Adipocyte (in vitro differentiated cells): Measurements from ENCODE around the gene CPLX1.
A peak's percentile ranks its signal among the peaks of the same experiment; 100 is the strongest.
"Not testable (repeated sequence)": the region's sequence is repeated elsewhere in the genome, so short reads cannot be mapped to it uniquely, and the experiment has no call there.

Experiments used
- DNase-seq: peaks from one replicate; pipeline ENCODE4 v3.0.0-alpha.2; 2015; ENCODE audit warnings: low read depth
- H3K27me3 ChIP-seq: replicated peaks from 2 replicates; pipeline ENCODE4 v1.7.0; 2013; ENCODE audit warnings: mild to moderate bottlenecking, low read length, moderate library complexity; ENCODE audit not compliant: control insufficient read depth, insufficient read depth
- H3K36me3 ChIP-seq: 2 replicates; pipeline ENCODE4 v1.7.0; 2013; ENCODE audit warnings: low read length, mild to moderate bottlenecking, moderate library complexity; ENCODE audit not compliant: control insufficient read depth, insufficient read depth, severe bottlenecking
- H3K4me1 ChIP-seq: 2 replicates; pipeline ENCODE4 v1.7.0; 2013; ENCODE audit warnings: mild to moderate bottlenecking, low read length, moderate library complexity; ENCODE audit not compliant: control insufficient read depth, insufficient read depth
- H3K4me3 ChIP-seq: 2 replicates; pipeline ENCODE4 v1.7.0; 2013; ENCODE audit warnings: mild to moderate bottlenecking, low read length, moderate library complexity
- H3K9ac ChIP-seq: 2 replicates; pipeline ENCODE4 v1.7.0; 2013; ENCODE audit warnings: mild to moderate bottlenecking, low read length, moderate library complexity
- H3K9me3 ChIP-seq: 2 replicates; pipeline ENCODE4 v1.7.0; 2013; ENCODE audit warnings: mild to moderate bottlenecking, low read length, moderate library complexity; ENCODE audit not compliant: control insufficient read depth

CPLX1 gene

GRCh38 chr4:777520-778262 is 48.2 kb downstream of the CPLX1 start:
- Histone ChIP-seq H3K9me3 (no peaks in the 10 kb centered on the region), H3K9ac (no peak overlapping the region), H3K36me3 (peaks cover 32% of the 10 kb centered on the region), H3K4me3 (no peak overlapping the region), H3K4me1 (peaks cover 41% of the 10 kb centered on the region), H3K27me3 (no peaks in the 10 kb centered on the region)
- no peak for DNase-seq

DNA sequence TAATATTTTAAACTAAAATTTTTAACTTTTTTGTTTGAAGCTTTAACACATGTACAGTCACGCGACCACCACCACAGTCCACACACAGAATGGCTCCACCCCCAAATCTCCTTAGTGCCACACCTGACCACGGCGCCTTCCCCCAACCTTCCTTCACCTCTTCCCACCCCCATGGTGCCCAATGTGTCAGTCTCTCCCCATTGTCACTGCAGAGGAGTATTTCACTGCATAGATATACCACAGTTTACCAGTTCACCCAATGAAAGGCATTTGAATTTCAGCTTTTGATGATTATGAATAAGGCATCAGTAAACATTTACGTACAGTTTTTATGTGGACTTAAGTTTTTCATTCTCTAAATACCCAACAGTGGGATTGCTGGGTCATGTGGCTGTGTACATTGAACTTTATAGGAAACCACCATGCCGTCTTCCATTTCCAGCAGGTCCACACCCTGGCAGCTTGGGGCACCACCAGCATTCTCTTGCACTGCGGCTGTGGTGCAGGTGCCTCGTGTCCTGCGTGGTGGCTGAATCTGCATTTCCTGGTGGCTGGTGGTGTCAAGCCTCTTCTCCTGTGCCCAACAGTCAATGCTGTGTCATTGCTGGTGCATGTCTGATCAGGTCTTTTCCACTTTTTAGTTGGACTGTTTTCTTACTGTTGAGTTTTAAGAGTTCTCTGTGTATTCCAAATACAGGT is 49.0 kb downstream of the CPLX1 start:
- H3K27me3 ChIP-seq, result no peaks in the 10 kb centered on the region
- no peaks in the 10 kb centered on the region for H3K9me3 ChIP-seq
- H3K4me3 ChIP-seq, result no peak overlapping the region
- no peak for DNase-seq
- H3K4me1 ChIP-seq, result peaks cover 40% of the 10 kb centered on the region
- peaks cover 32% of the 10 kb centered on the region for H3K36me3 ChIP-seq
- no peak overlapping the region for H3K9ac ChIP-seq

- DNase-seq, H3K9me3 ChIP-seq, H3K4me3 ChIP-seq, H3K9ac ChIP-seq, H3K27me3 ChIP-seq: not testable (repeated sequence)
- H3K36me3 ChIP-seq, result peaks cover 40% of the 10 kb centered on the region
- peaks cover 46% of the 10 kb centered on the region for H3K4me1 ChIP-seq
Observed at GRCh38 chr4:775485-775884, 50.4 kb downstream of the CPLX1 start.

DNA sequence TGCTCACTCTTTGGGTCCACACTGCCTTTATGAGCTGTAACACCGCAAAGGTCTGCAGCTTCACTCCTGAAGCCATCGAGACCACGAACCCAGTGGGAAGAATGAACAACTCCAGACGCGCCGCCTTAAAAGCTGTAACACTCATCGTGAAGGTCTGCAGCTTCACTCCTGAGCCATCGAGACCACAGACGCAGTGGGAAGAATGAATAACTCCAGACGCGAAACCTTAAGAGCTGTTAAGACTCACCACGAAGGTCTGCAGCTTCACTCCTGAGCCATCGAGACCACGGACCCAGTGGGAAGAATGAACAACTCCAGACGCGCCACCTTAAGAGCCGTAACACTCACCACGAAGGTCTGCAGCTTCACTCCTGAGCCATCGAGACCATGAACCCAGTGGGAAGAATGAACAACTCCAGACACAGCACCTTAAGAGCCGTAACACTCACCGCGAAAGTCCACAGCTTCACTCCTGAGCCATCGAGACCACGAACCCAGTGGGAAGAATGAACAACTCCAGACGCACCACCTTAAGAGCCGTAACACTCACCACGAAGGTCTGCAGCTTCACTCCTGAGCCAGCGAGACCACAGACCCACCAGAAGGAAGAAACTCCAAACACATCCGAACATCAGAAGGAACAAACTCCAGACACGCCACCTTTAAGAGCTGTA is 51.4 kb downstream of the CPLX1 start:
- Histone ChIP-seq H3K4me1 (peaks cover 38% of the 10 kb centered on the region), H3K36me3 (peaks cover 47% of the 10 kb centered on the region)
- not testable (repeated sequence) for H3K9ac ChIP-seq, H3K27me3 ChIP-seq, DNase-seq, H3K9me3 ChIP-seq, H3K4me3 ChIP-seq

DNA sequence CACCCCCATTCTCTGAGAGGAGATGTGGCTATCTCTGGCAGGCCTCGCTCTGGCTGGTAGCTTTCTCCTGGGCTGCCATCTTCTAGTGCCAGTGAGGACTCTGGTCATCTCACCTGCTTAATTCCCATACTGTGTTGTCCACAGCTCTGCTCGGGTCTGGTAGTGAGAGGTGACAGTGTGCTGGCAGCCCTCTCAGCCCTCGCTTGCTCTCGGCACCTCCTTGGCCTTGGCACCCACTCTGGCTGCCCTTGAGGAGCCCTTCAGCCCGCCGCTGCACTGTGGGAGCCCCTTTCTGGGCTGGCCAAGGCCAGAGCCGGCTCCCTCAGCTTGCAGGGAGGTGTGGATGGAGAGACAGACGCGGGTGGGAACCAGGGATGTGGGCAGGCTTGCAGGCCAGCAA is 52.7 kb downstream of the CPLX1 start:
- Histone ChIP-seq H3K36me3 (peaks cover 53% of the 10 kb centered on the region), H3K4me1 (peaks cover 40% of the 10 kb centered on the region), H3K4me3 (peak overlapping the region; percentile 23), H3K27me3 (no peaks in the 10 kb centered on the region), H3K9ac (peak overlapping the region; percentile 29), H3K9me3 (no peaks in the 10 kb centered on the region)
- no peak for DNase-seq

- Histone ChIP-seq H3K9ac (peak overlapping the region; percentile 29), H3K4me3 (peak overlapping the region; percentile 23), H3K9me3 (no peaks in the 10 kb centered on the region), H3K27me3 (no peaks in the 10 kb centered on the region), H3K36me3 (peaks cover 57% of the 10 kb centered on the region), H3K4me1 (peaks cover 40% of the 10 kb centered on the region)
- no peak for DNase-seq
Observed at GRCh38 chr4:772776-773175, 53.2 kb downstream of the CPLX1 start.

DNA sequence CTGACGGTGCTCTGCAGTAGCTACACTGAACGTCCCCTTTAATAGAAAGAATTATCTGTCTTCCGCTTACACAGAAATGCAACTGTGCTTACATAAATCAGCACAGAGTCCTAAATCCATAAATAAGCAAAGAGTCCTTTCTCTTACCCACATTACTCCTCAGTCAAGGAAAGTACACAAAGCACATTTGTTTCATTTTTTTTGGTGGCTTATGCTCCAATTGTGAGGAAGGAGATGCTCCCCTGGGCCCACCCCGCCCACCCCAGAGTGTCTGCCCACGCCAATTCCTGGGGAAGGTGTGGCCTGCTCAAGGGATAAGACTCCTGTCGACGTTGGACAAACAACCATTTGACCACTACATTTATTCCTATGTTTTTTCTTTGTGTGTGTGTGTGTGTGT is 53.8 kb downstream of the CPLX1 start:
- peak overlapping the region; percentile 17 for H3K4me3 ChIP-seq
- H3K36me3 ChIP-seq, result peaks cover 57% of the 10 kb centered on the region
- peaks cover 40% of the 10 kb centered on the region for H3K4me1 ChIP-seq
- H3K27me3 ChIP-seq, result no peaks in the 10 kb centered on the region
- DNase-seq, result no peak
- H3K9ac ChIP-seq, result peak overlapping the region; percentile 57
- H3K9me3 ChIP-seq, result no peaks in the 10 kb centered on the region

GRCh38 chr4:771464-771863 is 54.5 kb downstream of the CPLX1 start:
- peak overlapping the region; percentile 57 for H3K9ac ChIP-seq
- peak overlapping the region; percentile 17 for H3K4me3 ChIP-seq
- H3K4me1 ChIP-seq, result peaks cover 40% of the 10 kb centered on the region
- peaks cover 59% of the 10 kb centered on the region for H3K36me3 ChIP-seq
- no peaks in the 10 kb centered on the region for H3K9me3 ChIP-seq
- no peak for DNase-seq
- H3K27me3 ChIP-seq, result no peaks in the 10 kb centered on the region

DNA sequence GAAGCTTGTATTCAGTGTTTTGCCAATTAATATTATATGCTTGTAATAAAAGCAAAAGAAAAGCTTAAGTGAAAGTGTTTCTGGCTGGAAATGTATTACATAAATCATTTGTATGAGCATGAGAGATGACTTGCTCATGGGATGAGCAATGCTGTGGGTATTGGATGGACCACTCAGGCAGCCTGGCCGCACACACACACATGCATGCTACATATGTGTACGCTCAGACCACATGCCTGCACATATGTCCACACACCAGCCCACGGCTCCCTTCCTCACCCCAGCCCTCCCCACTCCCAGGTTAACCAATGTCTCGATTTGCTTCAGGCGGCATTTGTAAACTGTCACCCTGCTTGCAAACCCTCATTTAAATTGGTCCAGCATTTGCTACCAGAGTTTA is 55.9 kb downstream of the CPLX1 start:
- DNase-seq, result no peak
- Histone ChIP-seq H3K36me3 (peaks cover 62% of the 10 kb centered on the region), H3K9ac (no peak overlapping the region)

GRCh38 chr4:769511-769910 is 56.4 kb downstream of the CPLX1 start:
- Histone ChIP-seq H3K27me3 (no peaks in the 10 kb centered on the region), H3K9me3 (no peaks in the 10 kb centered on the region), H3K36me3 (peaks cover 63% of the 10 kb centered on the region), H3K9ac (no peak overlapping the region), H3K4me1 (peaks cover 42% of the 10 kb centered on the region), H3K4me3 (no peak overlapping the region)
- no peak for DNase-seq

More for the DNA sequence above, 55.9 kb downstream of the CPLX1 start:
- Histone ChIP-seq H3K27me3 (no peaks in the 10 kb centered on the region), H3K4me1 (peaks cover 42% of the 10 kb centered on the region), H3K4me3 (no peak overlapping the region), H3K9me3 (no peaks in the 10 kb centered on the region)

- Histone ChIP-seq H3K27me3 (no peaks in the 10 kb centered on the region), H3K4me1 (peaks cover 43% of the 10 kb centered on the region), H3K9me3 (no peaks in the 10 kb centered on the region), H3K9ac (no peak overlapping the region), H3K36me3 (peaks cover 63% of the 10 kb centered on the region), H3K4me3 (no peak overlapping the region)
- no peak for DNase-seq
Observed at GRCh38 chr4:768995-769394, 56.9 kb downstream of the CPLX1 start.
